ENCODE data around the gene SYNC.

DNA sequence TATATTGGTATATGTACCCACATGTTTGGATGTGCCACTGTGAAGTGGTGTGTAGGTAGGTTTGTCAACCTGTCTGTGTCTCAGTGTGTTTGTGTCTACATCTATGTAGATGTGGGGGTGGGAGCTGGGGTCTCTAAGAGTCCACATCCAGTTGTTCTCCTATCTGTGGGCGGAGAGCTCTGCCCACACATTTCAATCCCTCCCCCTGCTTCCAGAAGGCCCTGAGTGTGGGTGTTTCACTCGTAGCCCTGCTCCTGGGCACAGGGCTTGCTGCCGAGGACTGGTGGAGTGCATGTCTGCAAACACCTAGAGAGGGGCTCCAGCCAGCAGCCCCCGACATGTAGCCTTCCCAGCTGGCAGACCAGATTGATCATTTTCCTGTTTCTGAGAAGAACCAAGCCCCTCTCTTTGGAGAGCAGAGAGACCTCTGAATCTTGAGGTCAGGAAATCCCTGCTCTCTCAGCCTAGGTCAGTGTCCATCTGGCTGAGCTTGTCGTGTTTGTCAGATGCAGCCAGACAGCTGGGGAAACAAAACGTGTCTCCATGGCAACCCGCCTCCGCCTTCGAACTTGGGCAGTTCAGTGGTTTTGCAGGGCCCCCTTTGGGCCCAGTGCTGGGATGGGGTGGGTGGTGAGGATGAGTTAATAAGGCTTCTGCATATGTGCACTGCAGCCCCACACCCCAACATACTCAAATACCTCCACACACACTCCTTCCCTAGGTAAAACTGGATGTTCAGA, 31.2 kb upstream of the SYNC start:
- no peak for TF ChIP-seq POLR2A (IDR thresholded peaks at IDR 0.05; ENCODE audit: low read depth, low read length)
- no peak for TF ChIP-seq POLR2AphosphoS5 (IDR thresholded peaks at IDR 0.05; ENCODE audit: low read depth, low read length)
- TF ChIP-seq TAF1 (IDR thresholded peaks at IDR 0.05; ENCODE audit: borderline replicate concordance, low read depth, low read length) = no peak
